Effector memory CD8-positive, alpha-beta T cell (primary cell): ENCODE measurements around the gene PPP1R9B.

Experiments used
- ATAC-seq: fragments of 150-1000 bp; cut with Tn5 transposase; replicated peaks from 2 replicates; pipeline ENCODE4 v1.10.0; 2021; ENCODE audit warnings: mild to moderate bottlenecking, moderate library complexity
- DNase-seq, 3 experiments: peaks; one replicate each; pipeline ENCODE4 v3.0.0; 2021
- H3K27ac Mint-ChIP-seq, 2 donors: one replicate each; pipeline ENCODE4 v1.8.0; 2022; ENCODE audit warnings: mild to moderate bottlenecking in 2 of 2, mixed read lengths in 2 of 2, moderate library complexity in 2 of 2
- H3K27me3 Mint-ChIP-seq, 2 donors: one replicate each; pipeline ENCODE4 v1.8.0; 2022; ENCODE audit warnings: mixed read lengths in 2 of 2
- H3K36me3 Mint-ChIP-seq: one replicate; pipeline ENCODE4 v1.8.0; 2022; ENCODE audit warnings: mild to moderate bottlenecking, moderate library complexity, mixed read lengths; ENCODE audit not compliant: insufficient read depth
- H3K4me1 Mint-ChIP-seq, 2 donors: one replicate each; pipeline ENCODE4 v1.8.0; 2022; ENCODE audit warnings: low read depth in 2 of 2, mixed read lengths in 2 of 2
- H3K4me3 Mint-ChIP-seq, 2 donors: one replicate each; pipeline ENCODE4 v1.8.0; 2022; ENCODE audit warnings: mild to moderate bottlenecking in 2 of 2, mixed read lengths in 2 of 2, moderate library complexity in 2 of 2
- H3K9me3 Mint-ChIP-seq, 2 donors: one replicate each; pipeline ENCODE4 v1.8.0; 2022; ENCODE audit warnings: mixed read lengths in 2 of 2

PPP1R9B gene

DNA sequence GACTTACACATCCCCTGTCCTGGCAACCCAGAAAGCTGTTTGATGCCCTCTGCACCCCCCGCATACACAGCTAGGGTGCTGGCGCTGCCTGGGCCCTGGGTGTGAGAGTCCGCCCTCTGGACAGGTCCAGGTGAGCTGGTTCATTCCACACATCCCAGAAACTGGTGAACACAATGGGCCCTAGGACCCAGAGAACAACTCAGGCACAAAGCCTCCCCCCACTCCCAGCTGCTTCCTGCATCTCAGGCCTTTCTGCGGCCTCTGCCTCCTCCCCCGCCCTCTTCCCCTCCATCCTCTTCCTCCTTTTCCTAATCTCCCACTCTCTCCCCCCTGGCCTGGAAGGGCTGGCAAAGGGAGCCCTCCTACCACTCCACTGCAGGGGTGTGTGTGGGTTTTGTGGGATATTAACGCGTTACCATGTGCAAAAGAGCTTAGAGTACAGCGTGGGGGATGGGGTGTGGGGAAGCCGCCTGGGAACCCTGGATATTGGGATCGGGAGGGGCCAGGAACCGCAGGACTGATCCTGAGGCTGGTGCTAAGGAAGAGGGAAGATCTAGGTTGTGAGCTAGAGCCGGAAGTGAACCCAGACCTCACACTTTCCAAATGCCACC lies 1.6 kb upstream of the PPP1R9B start:
- Mint-ChIP-seq H3K4me1 (peaks cover 18 to 25% of the 10 kb centered on the region in 2 donors), H3K27me3 (no peaks in the 10 kb centered on the region), H3K9me3 (no peaks in the 10 kb centered on the region), H3K4me3 (peak overlapping the region; percentile 81 to 94), H3K36me3 (peaks cover 13% of the 10 kb centered on the region), H3K27ac (peak overlapping the region; percentile 86 to 90)
- peak; percentile 6 for ATAC-seq
- DNase-seq: peak in 1 of 3 experiments; percentile 44

DNA sequence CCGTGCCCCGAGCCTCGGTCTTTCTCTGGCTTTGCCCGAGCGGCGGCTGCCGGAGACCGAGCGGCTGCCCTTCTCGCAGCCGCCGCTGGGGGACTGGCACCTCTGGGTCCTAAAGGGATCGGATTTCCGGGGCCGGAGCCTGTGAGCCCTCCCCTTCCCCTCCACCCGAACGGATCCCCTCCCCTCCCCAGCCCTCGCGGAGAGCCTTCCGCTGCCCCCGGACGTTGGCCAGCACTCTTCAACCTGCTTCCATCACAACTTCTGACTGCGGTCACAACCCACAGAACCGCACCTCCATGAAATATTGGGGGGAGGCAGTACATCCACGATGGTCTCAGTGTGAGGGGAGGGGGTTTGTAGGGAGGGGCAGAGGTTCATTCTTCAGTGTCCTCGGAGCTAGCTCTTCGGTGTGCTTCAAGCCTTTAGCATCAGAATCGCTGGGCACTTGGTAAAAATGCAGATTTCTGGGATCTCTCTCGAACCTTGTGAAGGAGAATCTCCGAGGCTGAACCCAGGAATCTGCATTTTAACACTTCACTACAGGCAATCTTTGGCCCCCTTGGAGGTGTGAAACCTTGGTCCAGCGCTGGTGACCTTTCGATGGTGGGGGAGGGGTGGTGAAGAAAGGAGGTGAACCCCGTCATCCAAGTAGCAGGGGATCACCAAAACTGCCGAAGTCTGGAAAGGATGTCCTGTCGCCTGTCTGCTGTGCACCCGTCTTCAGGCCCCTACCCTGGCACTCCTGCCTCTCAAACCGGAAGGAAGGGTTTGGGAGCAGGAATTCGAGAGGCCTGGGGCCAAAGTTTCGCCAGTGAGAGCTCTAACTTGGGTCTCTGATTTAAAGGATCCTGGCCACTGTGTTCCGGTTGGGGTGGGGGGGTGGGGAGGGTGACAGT lies 812 bp upstream of the PPP1R9B start:
- ATAC-seq (peak; percentile 73), DNase-seq (peak; percentile 81 to 83 (median 82))
- Mint-ChIP-seq H3K27ac (peak overlapping the region; percentile 86 to 90), H3K27me3 (no peaks in the 10 kb centered on the region), H3K36me3 (peaks cover 13% of the 10 kb centered on the region), H3K4me1 (peaks cover 26 to 32% of the 10 kb centered on the region in 2 donors), H3K9me3 (no peaks in the 10 kb centered on the region), H3K4me3 (peak overlapping the region; percentile 81 to 94)

DNA sequence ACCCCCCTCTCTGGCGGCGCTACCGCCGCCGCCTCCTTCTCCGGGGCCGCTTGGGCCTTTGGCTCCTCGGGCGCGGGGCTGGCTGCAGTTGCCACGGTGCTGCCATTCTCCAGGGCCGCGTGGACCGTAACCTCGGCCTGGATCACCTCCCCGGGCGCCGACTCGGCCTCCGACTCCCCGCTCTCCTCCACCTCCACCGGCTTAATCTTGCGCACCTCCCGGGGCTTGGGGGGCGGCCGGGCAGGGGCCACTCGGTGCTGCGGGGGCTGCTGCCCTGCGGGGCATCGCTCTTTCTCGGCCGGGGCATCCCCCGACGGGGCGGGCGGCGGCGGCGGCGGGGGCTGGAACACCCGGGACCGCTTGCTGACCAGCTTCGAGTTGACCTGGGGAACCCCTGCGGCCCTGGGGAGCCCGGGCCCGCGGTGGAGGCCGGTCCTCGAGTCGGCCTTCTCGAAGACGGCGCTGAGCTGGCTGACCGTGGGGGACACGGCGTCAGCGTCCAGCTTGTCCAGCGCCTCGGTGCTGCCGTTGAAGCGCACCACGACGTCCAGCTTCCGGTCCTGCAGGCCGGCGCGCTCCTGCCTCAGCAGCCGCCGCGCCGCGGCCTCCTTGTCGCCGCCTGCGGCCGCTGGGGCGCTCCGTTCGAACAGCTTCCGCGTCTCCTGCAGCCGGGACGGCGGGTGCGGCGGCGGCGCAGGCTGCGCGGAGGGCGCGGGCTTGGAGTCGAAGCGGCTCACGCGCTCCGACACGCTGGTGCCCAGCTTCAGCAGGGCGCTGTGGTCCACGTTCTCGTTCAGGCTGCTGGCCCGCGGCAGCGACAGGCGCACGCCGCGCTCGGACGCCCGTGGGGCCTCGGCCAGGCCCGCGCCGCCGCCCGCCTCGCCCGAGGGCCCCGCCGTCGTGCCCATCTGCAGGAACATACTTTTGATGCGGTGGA lies 792 bp downstream of the PPP1R9B start:
- H3K9me3 Mint-ChIP-seq: no peaks in the 10 kb centered on the region
- peaks cover 13% of the 10 kb centered on the region for H3K36me3 Mint-ChIP-seq
- DNase-seq: peak; percentile 51 to 60 (median 59)
- peak overlapping the region; percentile 93 to 97 for H3K27ac Mint-ChIP-seq
- H3K27me3 Mint-ChIP-seq: no peaks in the 10 kb centered on the region
- H3K4me3 Mint-ChIP-seq: peak overlapping the region; percentile 94 to 98
- peak; percentile 23 for ATAC-seq
- peaks cover 40 to 43% of the 10 kb centered on the region in 2 donors for H3K4me1 Mint-ChIP-seq

DNA sequence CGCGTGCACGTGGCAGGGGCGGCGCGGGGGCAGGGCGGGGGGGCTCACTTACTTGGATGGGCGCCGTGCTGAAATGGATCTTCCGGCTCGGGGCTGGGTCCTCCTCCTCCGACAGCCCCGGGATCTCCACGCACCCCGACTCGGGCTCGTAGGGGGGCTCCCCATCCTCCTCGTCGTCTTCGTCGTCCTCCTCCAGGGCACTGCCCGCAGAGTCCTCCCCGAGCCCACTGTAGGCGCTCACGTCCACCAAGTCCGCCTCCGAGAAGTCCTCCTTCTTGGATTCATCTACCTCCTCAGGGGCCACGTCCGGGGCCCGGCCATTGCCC lies 1.4 kb downstream of the PPP1R9B start:
- Mint-ChIP-seq H3K4me1 (peaks cover 47 to 49% of the 10 kb centered on the region in 2 donors), H3K9me3 (no peaks in the 10 kb centered on the region), H3K36me3 (peaks cover 13% of the 10 kb centered on the region), H3K27ac (peak overlapping the region; percentile 93 to 97), H3K4me3 (peak overlapping the region; percentile 94 to 98), H3K27me3 (no peaks in the 10 kb centered on the region)
- ATAC-seq: no peak
- no peak for DNase-seq

DNA sequence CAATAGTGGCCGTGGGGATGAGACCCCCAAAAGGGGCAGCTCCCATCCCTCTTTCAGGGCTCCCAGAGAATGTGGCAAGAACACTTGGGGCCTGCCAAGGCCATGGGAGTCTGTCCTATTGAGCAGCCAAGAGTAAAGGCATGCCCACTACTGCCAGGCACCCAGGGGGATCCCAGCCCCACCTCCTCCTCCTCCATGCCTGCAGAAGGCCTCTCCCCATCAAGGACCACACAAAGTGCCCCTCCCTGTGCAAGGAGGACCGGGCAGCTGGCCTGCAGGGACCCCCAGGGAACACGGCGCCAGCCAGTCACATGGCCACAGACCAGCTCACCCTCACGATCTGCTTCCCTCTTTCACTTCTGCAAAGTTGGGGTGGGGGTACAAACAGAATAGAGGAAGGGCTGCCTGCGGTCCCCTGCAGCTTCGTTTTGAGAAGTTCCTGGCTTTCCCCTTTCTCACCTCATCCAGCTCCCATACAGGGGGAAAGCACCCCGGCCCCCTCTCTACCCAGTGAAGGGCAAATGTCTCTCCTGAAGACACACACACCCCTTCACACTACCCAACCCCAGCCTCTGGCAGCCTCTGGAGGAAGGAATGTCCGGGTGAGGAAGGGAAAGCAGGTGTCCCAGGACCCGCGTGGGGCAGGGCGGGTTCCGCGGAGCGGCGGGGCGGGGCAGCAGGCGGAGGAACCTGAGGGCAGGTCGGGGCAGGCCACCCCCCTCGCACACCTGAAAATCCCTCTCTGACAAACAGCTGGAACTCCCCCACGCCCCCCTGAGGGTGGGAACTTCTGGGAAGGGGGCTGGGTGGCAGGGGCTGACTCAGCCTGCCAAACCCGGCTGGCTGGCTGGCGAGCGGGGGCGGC lies 2.0 kb downstream of the PPP1R9B start:
- H3K27ac Mint-ChIP-seq: peak overlapping the region; percentile 93 to 97
- H3K4me1 Mint-ChIP-seq: peaks cover 50 to 53% of the 10 kb centered on the region in 2 donors
- DNase-seq (peak; percentile 35 to 47 (median 36)), ATAC-seq (peak; percentile 7)
- H3K4me3 Mint-ChIP-seq: peak overlapping the region; percentile 94 to 98
- no peaks in the 10 kb centered on the region for H3K9me3 Mint-ChIP-seq
- H3K27me3 Mint-ChIP-seq: no peaks in the 10 kb centered on the region
- peaks cover 13% of the 10 kb centered on the region for H3K36me3 Mint-ChIP-seq

DNA sequence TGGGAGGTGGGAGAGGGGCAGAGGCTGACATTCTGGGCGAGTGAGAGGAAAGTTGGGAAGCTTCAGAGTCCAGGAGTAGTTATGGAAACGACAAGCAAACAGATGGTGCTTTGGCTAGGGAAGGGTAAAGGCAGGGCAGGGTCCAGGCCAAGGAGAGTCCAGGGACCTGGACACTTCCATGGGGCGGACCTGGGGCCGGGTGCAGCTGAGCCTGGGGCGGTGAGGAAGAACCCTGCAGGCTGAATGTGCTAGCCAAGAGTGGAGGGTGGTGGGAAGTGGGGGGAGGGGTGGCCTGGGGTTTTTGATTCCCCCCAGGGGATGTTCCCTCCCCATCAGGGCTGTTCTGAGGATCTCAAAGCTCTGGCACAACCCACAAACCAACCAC lies 2.6 kb downstream of the PPP1R9B start:
- H3K36me3 Mint-ChIP-seq: peaks cover 13% of the 10 kb centered on the region
- H3K4me1 Mint-ChIP-seq: peaks cover 56 to 59% of the 10 kb centered on the region in 2 donors
- H3K27me3 Mint-ChIP-seq: no peaks in the 10 kb centered on the region
- peak overlapping the region; percentile 93 to 97 for H3K27ac Mint-ChIP-seq
- H3K4me3 Mint-ChIP-seq: peak overlapping the region; percentile 94 to 98
- ATAC-seq: no peak
- DNase-seq: no peak
- H3K9me3 Mint-ChIP-seq: no peaks in the 10 kb centered on the region

DNA sequence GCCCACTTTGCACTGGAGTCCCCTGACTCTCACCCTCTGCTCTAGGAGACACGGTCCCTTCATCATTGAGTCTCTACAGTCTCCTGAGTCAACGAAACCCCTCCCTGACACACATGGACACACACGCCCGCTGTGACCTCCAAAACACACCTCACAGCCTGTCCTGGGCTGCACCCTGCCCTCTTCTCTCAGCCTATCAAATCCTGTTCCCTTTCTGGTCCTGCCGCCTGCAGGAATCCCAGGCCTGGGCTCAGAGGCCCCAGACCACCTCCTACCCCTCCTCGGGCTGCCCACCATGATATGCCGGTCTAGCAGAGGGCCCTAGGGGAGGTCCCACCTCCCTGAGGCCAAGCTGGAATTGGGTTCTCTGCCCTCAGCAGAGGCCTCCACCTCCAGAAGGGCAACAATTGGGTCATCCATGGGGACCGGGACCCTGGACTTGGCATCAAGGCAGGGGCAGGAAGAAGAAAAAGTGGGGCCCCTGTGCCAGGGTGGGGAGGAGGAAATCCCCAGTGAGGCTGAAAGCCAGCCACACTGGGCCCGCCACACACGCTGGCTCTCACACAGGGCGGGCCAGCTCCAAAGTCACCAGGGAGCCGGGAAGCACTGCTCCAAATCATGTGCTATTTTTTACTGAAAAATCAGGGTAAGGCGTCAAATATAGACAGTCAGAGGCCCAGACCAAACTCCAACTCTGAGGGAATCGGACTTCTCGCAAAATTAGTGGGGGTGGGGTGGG lies 3.4 kb downstream of the PPP1R9B start:
- peak; percentile 16 for ATAC-seq
- H3K27ac Mint-ChIP-seq: peak overlapping the region; percentile 93 to 97
- peaks cover 60 to 63% of the 10 kb centered on the region in 2 donors for H3K4me1 Mint-ChIP-seq
- no peaks in the 10 kb centered on the region for H3K9me3 Mint-ChIP-seq
- H3K4me3 Mint-ChIP-seq: peak overlapping the region; percentile 94 to 98
- H3K27me3 Mint-ChIP-seq: no peaks in the 10 kb centered on the region
- no peak for DNase-seq
- H3K36me3 Mint-ChIP-seq: peaks cover 18% of the 10 kb centered on the region

DNA sequence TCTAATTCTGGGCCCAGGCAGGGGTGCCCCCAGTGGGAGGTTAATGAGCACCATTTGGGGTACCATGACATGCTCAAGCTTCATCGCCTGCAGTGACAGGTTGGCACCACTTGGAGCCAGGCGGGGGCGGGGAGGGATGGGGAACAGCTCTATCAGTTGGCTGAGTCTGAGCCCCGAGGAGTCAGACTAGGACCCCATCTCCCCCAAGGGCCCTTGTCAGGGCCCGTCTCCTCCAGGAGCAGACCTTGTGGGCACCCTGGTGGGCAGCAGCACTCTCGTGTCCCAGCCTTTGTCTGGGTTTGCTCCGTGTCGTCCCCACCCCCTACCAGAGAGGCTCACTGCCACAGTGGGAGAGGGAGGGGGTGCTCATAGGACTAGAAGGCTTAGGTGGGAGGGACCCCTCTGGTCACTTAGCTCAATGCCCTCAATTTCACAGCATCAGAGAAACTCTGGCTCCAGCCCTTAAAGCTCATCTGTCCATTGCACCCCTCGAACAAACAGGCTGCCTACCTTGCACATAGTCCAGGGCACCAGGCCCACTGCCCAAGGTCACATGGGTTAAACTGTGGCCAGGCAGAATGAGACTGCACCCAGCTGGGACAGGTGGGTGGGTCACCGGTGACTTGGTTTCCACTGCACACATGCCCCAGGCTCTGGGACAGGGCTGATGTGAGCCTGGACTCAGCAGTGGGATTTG lies 4.1 kb downstream of the PPP1R9B start:
- Mint-ChIP-seq H3K4me3 (peak overlapping the region; percentile 94 to 98), H3K36me3 (peaks cover 19% of the 10 kb centered on the region), H3K27ac (peak overlapping the region; percentile 93 to 97), H3K4me1 (peaks cover 64 to 65% of the 10 kb centered on the region in 2 donors), H3K27me3 (no peaks in the 10 kb centered on the region), H3K9me3 (no peaks in the 10 kb centered on the region)
- ATAC-seq (no peak), DNase-seq (no peak)

DNA sequence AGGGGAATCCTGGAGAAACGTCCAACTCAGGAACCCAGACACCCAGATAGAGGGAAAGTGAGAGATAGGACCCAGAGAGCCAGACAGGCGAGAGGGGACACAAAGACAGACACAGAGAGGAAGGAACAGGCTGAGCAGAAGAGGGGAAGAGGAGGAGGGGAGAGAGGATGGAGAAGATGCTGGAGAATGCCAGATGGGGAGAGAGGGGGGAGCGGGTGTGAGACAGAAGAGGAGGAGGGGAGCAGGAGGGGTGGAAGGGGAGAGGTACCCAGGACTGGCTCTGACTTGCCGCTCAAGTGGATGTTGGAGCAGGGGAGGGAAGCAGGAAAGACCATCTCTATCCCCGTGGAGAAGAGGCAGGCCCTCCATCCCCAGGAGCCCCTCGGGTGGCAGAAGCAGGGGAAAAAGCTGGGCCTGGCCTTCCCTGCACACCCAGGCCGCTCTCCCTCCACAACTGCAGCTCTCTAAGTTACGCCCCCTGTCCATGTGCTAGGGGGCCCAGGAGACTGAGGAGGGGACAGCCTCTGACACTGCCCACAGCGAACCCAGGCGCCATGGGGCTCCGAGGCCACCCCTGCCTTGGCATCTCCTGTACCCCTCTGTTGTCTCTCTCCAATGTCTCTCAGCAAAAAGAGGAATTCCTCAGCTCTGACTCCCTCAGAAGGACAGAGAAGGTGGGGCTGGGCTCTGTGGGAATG lies 4.8 kb downstream of the PPP1R9B start:
- H3K27me3 Mint-ChIP-seq: no peaks in the 10 kb centered on the region
- DNase-seq (no peak), ATAC-seq (no peak)
- H3K27ac Mint-ChIP-seq: peak overlapping the region; percentile 45 to 97
- peaks cover 68 to 71% of the 10 kb centered on the region in 2 donors for H3K4me1 Mint-ChIP-seq
- no peaks in the 10 kb centered on the region for H3K9me3 Mint-ChIP-seq
- H3K36me3 Mint-ChIP-seq: peaks cover 19% of the 10 kb centered on the region
- peak overlapping the region; percentile 94 to 98 for H3K4me3 Mint-ChIP-seq

DNA sequence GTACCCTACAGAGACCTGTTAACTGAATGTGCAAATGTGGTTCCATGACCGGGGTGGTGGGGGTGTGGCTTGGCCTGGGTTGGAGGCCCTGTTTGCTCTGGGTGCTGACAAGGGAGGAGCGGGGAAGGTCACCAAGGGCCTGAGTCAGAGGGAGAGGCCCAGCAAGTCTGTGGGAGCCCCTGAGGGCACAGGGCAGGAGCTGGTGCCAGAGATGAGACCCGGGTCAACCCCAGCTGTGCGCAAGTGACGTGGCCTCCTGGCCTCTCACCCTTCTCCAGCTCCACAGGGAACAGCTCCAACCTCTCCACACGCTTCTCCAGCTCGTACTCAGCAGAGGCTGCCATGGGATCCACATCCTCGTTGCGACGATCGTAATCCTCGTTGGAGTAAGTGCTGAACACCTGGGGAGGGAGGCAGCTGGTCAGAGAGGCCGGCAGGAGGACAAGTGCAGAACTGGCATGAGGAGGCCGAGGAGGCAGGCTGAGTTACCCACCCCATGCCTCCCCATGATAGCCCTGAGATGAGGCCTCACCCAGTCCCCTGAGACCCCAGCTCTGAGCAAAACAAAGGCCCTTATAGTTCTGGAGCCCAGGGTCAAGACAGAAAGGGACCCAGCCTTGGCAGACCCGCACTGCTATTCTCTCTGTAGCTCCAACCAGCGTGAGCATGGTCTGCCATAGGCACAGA lies 5.5 kb downstream of the PPP1R9B start:
- Mint-ChIP-seq H3K9me3 (no peaks in the 10 kb centered on the region), H3K4me3 (peak overlapping the region; percentile 94 to 98), H3K27ac (peak overlapping the region; percentile 45 to 97), H3K36me3 (peaks cover 25% of the 10 kb centered on the region), H3K27me3 (no peaks in the 10 kb centered on the region), H3K4me1 (peaks cover 74 to 78% of the 10 kb centered on the region in 2 donors)
- ATAC-seq: no peak
- DNase-seq: no peak

DNA sequence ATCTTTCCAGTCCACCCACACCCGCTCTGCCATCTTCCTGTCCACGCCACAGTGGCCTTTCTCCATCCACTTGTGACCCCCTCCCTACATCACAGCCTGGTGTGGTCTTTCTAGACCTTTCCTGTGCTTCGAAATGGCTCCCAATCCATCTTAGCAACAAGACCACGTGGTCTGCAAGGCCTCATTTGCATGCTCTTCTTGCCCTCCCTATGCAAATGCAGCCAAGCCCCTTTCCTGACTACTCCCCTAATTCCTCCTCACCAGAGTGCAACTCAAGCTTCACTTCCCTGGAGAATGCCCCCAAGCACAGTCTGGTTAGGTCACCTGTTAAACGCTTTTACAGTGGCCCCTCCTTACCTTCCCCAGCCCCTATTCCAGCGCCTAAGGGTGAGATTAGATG lies 6.1 kb downstream of the PPP1R9B start:
- Mint-ChIP-seq H3K27me3 (no peaks in the 10 kb centered on the region), H3K9me3 (no peaks in the 10 kb centered on the region), H3K27ac (peak overlapping the region; percentile 45 to 97), H3K4me1 (peaks cover 81 to 82% of the 10 kb centered on the region in 2 donors), H3K4me3 (peak overlapping the region; percentile 0 to 2), H3K36me3 (peaks cover 30% of the 10 kb centered on the region)
- DNase-seq (no peak), ATAC-seq (no peak)
